C4-2B (cell line): ENCODE results near the gene TNFRSF11A.

Source experiments
- CTCF ChIP-seq: fragments of 450-650 bp; conservative IDR thresholded peaks from 2 replicates; pipeline ENCODE4 v1.5.1; 2017; ENCODE audit warnings: mild to moderate bottlenecking
- ZFX ChIP-seq: fragments of 450-650 bp; IDR thresholded peaks from 2 replicates; pipeline ENCODE4 v1.6.1; 2017

DNA sequence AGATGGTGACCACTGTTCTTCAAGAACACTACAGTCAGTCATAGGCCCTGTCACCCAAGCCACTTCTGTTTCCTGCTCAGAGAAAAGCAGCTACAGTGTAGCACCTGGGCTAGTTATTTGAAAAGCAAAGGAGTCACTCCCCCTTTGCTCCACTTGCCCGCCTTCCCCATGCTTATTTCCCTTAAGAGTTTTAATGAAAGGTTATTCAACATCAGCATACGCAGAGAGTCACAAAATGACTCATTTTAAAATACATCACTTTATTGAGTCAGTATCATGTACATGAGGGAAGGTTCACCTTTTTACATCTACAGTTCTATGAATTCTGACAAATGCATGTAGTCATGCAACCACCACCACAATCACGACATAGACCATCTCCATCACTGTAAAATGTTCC is 71.3 kb downstream of the TNFRSF11A start:
- TF ChIP-seq CTCF = no peak
- TF ChIP-seq ZFX = no peak
